Lung (tissue), 12 donors: Measurements from ENCODE around the gene ARL14EP. TPM values are rescaled to one million over a fixed set of nuclear protein-coding genes. Genes with fewer than 3 reads are reported as not detected.

Experiments
- ATAC-seq: fragments of 200-7000 bp; cut with Tn5 transposase; one replicate; pipeline ENCODE4 v1.9.1; 2020; ENCODE audit warnings: moderate number of reproducible peaks; ENCODE audit not compliant: insufficient read depth, low FRiP score
- DNase-seq, 3 donors: peaks; one replicate each; pipeline ENCODE4 v3.0.0-alpha.2; 2013 to 2017
- H3K27ac ChIP-seq, 2 donors: one replicate each; pipeline ENCODE4 v1.5.1; 2013; ENCODE audit warnings: mild to moderate bottlenecking in 2 of 2, moderate library complexity in 2 of 2, control low read depth in 1 of 2, inconsistent platforms in 1 of 2, low read depth in 1 of 2, low read length in 1 of 2
- H3K27me3 ChIP-seq, 3 donors: one replicate each; pipeline ENCODE4 v1.5.1; 2013; ENCODE audit warnings: low read length in 2 of 3; ENCODE audit not compliant: control insufficient read depth in 3 of 3, insufficient read depth in 3 of 3
- H3K36me3 ChIP-seq, 4 donors: one replicate each; pipeline ENCODE4 v1.5.1; 2013; ENCODE audit warnings: low read length in 4 of 4, mild to moderate bottlenecking in 1 of 4, moderate library complexity in 1 of 4; ENCODE audit not compliant: control insufficient read depth in 4 of 4, insufficient read depth in 4 of 4
- H3K4me1 ChIP-seq, 5 donors: one replicate each; pipeline ENCODE4 v1.5.1; 2013; ENCODE audit warnings: low read length in 5 of 5, mild to moderate bottlenecking in 2 of 5, moderate library complexity in 1 of 5; ENCODE audit not compliant: control insufficient read depth in 5 of 5, insufficient read depth in 5 of 5
- H3K4me3 ChIP-seq: one replicate; pipeline ENCODE4 v1.5.1; 2013; ENCODE audit warnings: mild to moderate bottlenecking, control low read depth, moderate library complexity
- H3K9ac ChIP-seq, 2 donors: one replicate each; pipeline ENCODE4 v1.5.1; 2013; ENCODE audit warnings: low read length in 2 of 2, control low read depth in 1 of 2; ENCODE audit not compliant: insufficient read depth in 1 of 2
- H3K9me3 ChIP-seq, 4 donors: one replicate each; pipeline ENCODE4 v1.5.1; 2013; ENCODE audit warnings: low read length in 3 of 4, mild to moderate bottlenecking in 1 of 4, moderate library complexity in 1 of 4; ENCODE audit not compliant: control insufficient read depth in 4 of 4, insufficient read depth in 3 of 4
- WGBS, 2 donors: extraction: QIAGEN DNeasy Blood & Tissue Kit; methylation state at CpG; one replicate each; pipeline ENCODE4 v1.1.7; 2013; 5-methylcytosine and 5-hydroxymethylcytosine counted together
- polyA plus RNA-seq, 2 donors: library from polyadenylated mRNA; stranded (reverse); fragments of 200-250 nt; gene quantifications; one replicate each; pipeline ENCODE4 v1.2.1, GENCODE V29; 2013
- total RNA-seq, 2 donors: library from RNA; depleted of rRNA in 1 of 2; stranded (reverse); fragments of >200 nt in 1 of 2; gene quantifications; one replicate each; pipeline ENCODE4 v1.2.1, GENCODE V29; 2014 to 2021
- TF ChIP-seq, protein P1 (sequence below): IDR thresholded peaks from 2 replicates; pipeline ENCODE4 v1.5.1; 2012; ENCODE audit warnings: mild to moderate bottlenecking; ENCODE audit errors: control extremely low read depth, extremely low read depth
- donor health status: control.
- donor health status: control.
- donor health status: Bipolar disorder and iron deficiency.
- donor health status: healthy.
- donor health status: DM: yes; HTN: yes; CAD: no.

Gene ARL14EP
- total and polyA plus RNA-seq, 4 donors, result 8.3 to 29.4 (median 13.0) TPM

- H3K27ac ChIP-seq, result no peak overlapping the region
- TF ChIP-seq, protein P1, sequence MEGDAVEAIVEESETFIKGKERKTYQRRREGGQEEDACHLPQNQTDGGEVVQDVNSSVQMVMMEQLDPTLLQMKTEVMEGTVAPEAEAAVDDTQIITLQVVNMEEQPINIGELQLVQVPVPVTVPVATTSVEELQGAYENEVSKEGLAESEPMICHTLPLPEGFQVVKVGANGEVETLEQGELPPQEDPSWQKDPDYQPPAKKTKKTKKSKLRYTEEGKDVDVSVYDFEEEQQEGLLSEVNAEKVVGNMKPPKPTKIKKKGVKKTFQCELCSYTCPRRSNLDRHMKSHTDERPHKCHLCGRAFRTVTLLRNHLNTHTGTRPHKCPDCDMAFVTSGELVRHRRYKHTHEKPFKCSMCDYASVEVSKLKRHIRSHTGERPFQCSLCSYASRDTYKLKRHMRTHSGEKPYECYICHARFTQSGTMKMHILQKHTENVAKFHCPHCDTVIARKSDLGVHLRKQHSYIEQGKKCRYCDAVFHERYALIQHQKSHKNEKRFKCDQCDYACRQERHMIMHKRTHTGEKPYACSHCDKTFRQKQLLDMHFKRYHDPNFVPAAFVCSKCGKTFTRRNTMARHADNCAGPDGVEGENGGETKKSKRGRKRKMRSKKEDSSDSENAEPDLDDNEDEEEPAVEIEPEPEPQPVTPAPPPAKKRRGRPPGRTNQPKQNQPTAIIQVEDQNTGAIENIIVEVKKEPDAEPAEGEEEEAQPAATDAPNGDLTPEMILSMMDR, result no peak
- ATAC-seq (no peak), DNase-seq (no peak)
- 80 to 90% methylated on average over 5 of the region's 5 CpGs for WGBS, 2 donors
- no peak overlapping the region for H3K4me3 ChIP-seq
- no peaks in the 10 kb centered on the region for H3K27me3 ChIP-seq
- H3K9ac ChIP-seq, result no peak overlapping the region
- peaks cover 0 to 3% (median 0%) of the 10 kb centered on the region in 4 donors for H3K9me3 ChIP-seq
- peaks cover 0 to 3% (median 0%) of the 10 kb centered on the region in 5 donors for H3K4me1 ChIP-seq
- no peaks in the 10 kb centered on the region for H3K36me3 ChIP-seq
Observed at GRCh38 chr11:30351061-30351460, 28.2 kb downstream of the ARL14EP start.

GRCh38 chr11:30356391-30356790, 33.5 kb downstream of the ARL14EP start:
- Histone ChIP-seq H3K27me3 (no peaks in the 10 kb centered on the region), H3K36me3 (no peaks in the 10 kb centered on the region), H3K4me3 (no peak overlapping the region), H3K27ac (no peak overlapping the region), H3K9me3 (peaks cover 0 to 3% (median 0%) of the 10 kb centered on the region in 4 donors), H3K9ac (no peak overlapping the region), H3K4me1 (peaks cover 0 to 3% (median 0%) of the 10 kb centered on the region in 5 donors)
- DNase-seq, result no peak
- ATAC-seq, result no peak
- 85 to 92% methylated on average over 4 of the region's 4 CpGs for WGBS, 2 donors
- TF ChIP-seq, protein P1, result no peak

DNA sequence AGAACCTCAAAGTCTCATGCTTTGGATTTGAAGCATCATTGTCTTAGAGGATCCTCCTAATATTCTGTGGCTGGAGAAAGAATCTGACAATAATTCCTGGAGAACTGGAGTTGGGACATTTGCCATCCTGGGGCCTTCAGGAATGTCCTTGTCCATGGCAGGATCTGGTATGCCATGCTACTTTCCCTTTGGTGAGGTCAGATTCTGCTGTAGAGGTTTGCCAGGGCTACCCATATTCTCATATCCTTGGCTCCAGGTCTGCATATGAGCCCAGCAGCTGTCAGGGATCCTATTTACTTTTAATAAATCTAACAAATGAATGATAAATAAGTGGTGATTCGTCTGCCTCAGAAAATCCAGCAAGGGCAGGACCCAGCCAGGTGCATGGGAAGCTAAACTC, 35.0 kb downstream of the ARL14EP start:
- TF ChIP-seq, protein P1, result no peak
- WGBS, 2 donors, result 67 to 85% methylated on average over 1 of the region's 1 CpG
- H3K36me3 ChIP-seq, result no peaks in the 10 kb centered on the region

DNA sequence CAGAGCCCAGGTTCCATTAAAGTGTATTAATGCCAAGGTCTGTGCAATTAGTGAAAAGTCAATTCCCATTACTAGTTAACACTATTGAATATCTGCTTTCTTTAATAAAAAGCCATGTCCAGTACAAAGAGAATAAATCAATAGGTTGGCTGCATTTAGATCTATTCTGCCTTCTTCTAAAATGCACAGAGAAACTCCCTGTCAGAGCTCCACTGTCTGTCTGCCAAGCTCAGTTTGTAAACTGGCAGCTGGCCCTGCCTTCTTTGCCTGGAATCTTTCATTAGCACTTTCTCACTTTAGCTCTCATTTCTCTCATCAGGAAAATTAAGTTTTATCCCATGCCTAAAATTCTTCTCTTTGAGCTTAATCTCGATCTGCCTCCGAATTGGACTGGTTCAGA, 35.6 kb downstream of the ARL14EP start:
- no peak overlapping the region for H3K4me3 ChIP-seq
- DNase-seq, result no peak
- 84 to 85% methylated on average over 2 of the region's 2 CpGs for WGBS, 2 donors
- no peak for ATAC-seq
- peaks cover 0 to 3% (median 0%) of the 10 kb centered on the region in 4 donors for H3K9me3 ChIP-seq
- TF ChIP-seq, protein P1, result no peak
- no peaks in the 10 kb centered on the region for H3K36me3 ChIP-seq
- H3K9ac ChIP-seq, result no peak overlapping the region
- H3K4me1 ChIP-seq, result peaks cover 0 to 3% (median 0%) of the 10 kb centered on the region in 5 donors
- no peak overlapping the region for H3K27ac ChIP-seq
- no peaks in the 10 kb centered on the region for H3K27me3 ChIP-seq

More for the DNA sequence above, 35.0 kb downstream of the ARL14EP start:
- ATAC-seq (no peak), DNase-seq (no peak)
- Histone ChIP-seq H3K4me3 (no peak overlapping the region), H3K9me3 (peaks cover 0 to 3% (median 0%) of the 10 kb centered on the region in 4 donors), H3K4me1 (peaks cover 0 to 3% (median 0%) of the 10 kb centered on the region in 5 donors), H3K9ac (no peak overlapping the region), H3K27me3 (no peaks in the 10 kb centered on the region), H3K27ac (no peak overlapping the region)
